Activated T-cell treated with anti-CD3 and anti-CD28 coated beads, Interleukin-2, amount 50 U/mL, for 48 hours (primary cell): Measurements from ENCODE around the gene CHST15.

Source experiments
- DNase-seq, 2 experiments: peaks; one replicate each; pipeline ENCODE4 v3.0.0-alpha.2; 2020

Gene CHST15

DNA sequence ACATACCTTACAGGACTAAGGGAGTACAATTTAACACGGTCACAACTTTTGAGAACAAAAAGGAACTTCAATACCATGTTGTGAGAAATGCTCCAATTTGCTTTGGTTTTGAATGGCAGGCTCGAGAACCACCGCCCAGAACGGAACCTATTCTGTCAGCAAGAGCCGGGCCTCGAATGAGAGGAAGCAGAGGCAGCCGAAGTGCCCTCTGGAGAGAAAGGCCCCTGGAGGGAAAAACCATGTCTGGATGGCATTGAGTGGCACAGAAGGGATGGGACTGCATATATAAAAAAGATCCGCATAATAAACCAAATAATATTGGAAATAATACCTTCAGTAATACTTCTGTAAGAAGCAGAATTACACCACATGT, 85.6 kb downstream of the CHST15 start:
- no peak for DNase-seq

DNA sequence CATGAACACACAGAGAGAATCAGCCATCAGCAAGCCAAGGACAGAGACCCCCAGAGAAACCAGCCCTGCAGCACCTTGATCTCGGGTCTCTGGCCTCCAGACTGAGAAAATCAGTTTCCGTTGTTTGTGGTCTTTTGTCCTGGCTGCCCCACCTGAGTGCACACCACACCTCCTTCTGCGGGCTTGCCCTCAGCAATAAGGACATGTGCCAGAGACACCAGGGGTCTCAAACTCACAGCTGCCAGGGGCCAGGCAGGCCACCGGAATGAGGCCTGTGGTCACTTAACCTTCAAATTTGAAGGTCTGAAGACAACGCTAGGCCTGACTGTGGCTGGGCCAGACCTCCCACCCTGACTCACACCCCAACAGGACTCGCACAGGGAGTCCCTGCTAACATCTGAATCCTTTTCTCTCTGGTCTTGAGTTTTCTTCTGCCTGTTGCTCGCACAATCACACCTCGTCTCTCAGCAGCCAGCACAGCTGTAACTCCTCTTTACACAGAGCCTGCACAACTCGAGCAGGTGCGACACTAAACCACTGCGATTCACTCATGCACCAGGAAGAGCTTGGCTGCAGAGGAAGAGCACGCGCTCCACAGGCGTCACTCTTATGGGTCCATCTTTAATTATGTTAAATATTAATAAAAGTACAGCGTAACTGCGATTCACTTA, 86.2 kb downstream of the CHST15 start:
- DNase-seq: no peak

DNA sequence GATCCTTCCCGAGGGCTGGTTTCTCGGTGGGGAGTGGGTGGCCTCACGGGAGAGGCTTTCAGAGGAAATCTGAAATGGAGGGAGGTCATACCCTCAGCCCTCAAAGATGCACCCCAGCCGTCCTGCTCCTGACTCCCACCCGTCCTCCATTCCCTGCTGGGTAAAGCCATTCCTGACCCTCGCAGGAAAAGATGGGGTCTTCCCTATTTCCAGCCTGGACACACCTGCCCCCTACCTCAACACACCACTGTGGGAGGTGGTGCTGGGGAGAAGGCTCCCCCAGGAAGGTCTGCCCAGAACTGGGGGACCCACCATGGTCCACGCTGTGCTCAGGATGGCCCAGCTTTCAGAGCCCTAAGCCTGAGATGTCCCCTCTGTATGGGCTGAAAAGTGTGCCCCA, 86.9 kb downstream of the CHST15 start:
- no peak for DNase-seq

DNA sequence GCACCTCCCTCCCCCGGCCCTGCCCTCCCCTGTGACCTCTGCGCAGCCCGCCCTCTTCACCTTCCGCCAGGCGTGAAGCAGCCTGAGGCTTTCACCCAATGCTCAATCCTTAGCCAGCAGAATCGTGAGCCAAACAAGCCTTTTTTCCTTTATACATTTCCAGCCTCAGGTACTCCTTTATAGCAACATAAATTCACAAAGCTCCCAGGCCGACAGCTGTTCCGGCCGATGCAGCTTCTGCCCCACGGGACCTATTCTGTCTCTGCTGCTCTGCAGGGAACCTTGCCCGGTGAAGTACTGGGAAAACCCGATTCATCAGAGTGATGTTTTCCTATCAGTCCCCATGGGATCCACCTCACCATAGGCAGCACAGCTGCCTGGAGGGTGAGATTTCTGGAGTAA, 87.4 kb downstream of the CHST15 start:
- no peak for DNase-seq

DNA sequence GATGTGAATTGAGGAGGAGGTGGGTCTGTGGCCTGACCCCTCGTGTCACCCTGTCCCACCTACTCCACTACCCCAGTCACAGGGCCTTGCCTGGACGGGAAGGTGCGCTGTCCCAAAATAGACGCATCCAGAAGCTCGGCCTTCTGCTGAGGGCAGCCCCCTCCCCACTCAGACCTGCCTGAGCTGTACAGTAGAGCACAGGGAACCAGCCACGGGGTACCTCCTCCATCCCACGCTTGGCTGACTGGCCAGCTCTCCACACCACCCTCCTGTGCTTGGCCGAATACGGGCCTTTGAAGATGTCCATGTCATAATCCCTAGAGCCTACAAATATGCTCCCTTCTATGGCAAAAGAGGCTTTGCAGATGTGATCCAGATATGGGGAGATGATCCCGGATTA, 88.3 kb downstream of the CHST15 start:
- DNase-seq: no peak

DNA sequence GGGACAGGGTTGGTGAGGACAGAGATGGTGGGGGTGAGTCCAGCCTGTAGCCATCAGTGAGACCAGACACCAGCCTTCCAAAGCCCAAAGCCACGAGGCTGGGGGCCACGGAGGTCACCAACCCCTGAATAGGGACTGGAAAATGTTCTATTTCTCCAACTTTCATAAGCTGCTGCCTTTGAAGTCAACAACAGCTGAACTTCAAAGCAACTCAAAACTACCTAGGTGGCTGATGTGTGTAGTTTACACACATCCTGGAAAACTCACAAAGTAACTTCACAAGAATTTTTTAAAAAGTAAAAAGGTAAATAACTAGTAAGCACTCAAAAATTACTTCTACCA, 88.8 kb downstream of the CHST15 start:
- DNase-seq: no peak

DNA sequence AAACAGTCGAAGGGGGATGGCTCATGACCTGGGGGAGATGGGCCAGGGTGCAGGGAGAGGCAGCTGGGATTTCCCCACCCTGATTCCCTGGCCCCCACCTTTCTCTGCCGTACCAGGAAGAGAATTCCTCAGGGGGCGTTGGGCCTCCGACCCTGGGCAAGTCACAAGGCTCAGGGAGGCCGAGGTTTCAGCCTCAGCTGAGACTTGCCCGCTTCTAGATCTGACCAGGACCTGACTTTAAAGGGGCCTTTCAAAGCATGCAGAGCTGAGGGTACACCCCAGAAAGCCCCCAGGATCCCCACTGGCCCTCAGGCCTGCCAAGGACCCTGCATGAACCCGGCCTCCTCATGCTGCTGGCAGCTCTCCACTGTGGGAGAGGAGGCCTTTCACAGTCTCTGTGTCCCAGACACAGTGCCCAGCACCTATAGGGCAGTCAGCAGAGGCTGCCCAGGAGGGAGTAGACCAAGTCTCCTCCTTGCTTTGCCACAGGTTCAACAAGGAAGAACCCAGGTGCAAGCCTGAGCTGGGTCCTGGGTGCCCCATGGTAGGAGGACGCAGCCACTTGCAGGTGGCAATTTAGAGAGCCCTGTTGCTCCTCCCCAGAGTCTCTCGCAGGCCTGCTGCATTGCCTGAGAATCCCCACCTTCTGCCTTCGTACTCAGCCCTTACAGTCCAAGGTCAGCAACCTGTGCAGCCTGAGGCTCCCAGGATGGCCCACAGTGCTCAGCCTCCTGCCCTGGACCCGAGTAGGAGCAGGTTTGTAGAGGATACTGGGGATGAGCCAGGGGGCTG, 89.3 kb downstream of the CHST15 start:
- no peak for DNase-seq

DNA sequence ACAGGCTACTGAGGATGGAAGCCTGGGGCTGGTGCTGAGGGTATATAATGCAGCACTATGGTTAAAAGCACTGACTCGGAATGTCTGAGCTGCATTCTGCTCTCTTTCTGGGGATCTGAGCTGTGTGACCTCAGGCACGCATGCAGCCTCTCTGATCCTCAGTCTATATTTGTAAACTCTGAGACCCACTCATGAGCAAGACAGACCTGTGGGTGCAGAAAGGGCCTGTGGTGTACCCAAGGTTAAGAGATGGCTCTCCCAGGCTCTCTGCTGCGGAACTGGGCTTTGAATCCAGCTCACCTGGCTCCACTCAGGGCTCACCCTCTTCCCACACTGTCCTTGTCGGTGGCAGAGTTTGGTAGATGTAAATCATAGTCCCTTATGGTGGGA, 89.9 kb downstream of the CHST15 start:
- DNase-seq: no peak

DNA sequence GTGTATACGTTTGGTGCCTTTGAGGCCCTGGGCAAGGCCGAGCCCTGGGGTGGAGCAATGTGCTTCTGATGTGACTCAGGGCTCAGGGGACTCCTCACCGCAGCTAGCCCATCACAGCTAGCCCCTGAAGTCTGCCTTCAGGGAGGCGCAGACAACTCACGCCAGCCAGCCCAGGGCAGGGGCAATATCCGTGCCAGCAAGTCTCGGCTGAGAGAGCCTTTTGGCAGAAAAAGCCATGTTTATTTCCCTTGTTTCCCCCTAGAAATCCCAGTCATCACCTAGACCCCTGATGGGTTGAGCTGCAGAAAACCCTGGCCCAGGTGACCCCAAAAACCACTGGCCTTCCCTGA, 90.4 kb downstream of the CHST15 start:
- DNase-seq: no peak

DNA sequence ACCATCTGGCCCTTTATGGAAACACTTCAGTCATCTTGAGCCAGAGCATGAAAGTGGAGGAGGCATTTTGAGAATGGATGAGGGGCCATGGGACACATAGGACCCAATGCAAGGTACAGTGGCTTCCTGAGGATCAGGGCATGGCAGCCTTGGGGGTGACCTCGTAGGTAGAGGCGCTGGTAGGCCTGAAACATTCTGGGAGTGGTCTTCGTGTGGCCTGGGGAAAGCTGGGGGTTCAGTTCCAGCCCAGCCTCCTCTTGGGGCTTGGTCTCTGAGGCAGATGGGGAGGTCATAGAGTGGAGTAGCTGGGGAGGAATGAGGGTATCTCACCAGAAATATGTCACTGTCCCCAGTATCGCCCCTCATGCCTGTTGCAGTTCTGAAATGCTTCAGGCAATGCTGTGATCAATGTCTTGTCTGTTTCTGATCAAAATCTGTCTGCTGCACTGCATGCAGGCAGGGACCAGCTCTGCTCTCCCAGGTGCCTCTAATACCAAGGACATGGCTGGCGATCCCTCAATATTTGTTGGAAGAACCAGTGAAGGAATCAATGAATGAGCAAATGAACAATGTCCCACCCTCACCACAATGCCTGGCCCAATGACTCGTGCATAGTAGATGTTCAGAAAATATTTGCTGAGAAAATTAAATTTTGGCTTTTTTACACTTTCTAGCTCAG, 90.9 kb downstream of the CHST15 start:
- DNase-seq: no peak

DNA sequence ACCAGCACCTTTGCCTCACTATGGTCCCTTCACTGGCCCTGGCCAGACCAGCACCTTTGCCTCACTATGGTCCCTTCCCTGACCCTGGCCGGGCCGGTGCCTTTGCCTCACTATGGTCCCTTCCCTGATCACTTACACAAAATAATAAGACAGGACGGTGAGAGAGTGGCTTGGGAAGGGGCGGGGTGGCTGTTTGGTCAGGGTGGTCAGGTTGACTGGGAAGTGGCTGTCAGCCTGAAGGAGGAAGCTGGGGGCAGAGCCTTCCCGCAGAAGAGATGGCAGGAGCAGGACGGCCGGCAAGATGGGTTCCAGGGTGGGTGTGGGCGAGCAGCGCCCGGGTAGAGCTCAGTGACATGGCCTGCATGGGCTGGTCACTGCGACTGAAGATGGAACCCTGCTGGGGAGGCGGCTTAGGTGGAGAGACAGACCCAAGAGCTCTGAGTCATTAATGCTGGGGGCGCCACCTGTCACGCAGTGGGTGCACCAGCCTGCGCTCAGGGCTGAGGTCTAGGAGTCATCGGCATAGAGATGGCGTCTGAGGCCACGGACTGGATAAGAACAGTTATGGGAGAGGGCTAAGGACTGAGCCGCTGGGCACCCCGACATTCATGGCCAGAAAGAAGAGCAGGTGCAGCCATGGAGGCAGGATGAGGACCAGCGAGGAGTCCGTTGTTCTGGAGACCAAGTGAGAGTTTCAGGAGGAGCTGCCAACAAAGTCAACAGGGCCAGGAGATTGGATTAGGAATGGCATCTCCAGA, 91.8 kb downstream of the CHST15 start:
- DNase-seq: peak in 1 of 2 experiments; percentile 10

DNA sequence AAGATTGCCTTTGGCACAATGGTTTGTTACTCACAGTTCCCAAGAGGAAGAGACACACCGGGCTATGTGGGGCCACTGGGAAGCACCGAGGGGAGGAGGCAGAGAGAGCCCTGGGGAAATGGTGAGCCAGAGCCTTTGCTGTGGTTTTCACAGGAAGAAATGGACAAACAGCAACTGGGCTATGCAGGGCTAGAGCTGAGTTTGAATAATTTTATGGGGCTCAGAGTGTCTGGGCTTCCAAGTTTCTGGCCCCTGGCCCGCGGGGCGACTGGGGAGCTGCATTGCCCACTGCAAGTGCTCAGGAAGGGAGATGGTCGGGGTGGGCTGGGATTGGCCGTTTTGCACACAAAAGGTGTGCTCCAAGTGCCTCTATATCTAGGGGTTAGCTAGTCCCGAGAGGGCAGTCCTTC, 92.6 kb downstream of the CHST15 start:
- no peak for DNase-seq

DNA sequence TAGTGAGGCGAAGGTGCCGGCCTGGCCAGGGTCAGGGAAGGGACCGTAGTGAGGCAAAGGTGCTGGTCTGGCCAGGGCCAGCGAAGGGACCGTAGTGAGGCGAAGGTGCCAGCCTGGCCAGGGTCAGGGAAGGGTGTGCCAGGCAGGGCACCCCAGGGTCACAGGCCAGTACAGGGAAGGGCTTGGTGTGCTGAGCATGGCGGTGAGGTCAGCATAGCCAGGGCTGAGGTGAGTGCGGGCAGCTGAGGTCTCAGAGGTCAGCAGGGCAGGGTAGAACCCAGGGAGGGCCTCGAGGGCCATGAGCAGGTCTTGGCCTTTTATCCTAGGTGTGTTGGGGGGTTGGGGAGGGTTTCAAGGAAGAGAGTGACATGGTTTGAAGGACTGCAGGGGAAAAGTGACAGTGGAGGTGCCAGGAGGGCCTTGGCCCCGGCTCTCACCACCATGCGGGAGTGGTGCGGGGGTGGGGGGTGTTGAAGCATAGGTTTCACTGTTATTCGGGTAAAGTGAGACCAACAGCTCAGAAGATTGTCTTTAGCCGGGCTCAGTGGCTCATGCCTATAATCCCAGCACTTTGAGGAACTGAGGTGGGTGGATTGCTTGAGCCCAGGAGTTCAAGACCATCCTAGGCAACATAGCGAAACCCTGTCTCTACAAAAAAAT, 93.3 kb downstream of the CHST15 start:
- peak in 1 of 2 experiments; percentile 13 for DNase-seq

DNA sequence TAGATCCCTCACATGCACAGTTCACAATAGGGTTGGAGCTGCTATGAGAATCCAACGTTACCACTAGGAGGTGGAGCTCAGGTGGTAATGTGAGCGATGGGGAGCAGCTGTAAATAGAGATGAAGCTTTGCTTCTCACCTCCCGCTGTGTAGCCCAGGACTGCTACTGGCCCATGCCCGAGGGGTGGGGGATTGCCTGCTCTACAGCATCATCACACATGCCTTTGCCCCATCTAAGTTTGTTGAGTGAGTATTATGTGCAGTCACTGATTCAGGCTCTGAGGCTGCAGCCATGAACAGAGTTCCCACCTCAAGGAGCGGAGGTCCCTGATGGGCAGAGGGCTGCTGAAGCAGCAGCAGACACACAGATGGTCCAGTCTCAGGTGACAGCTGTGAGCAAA, 94.1 kb downstream of the CHST15 start:
- peak in 1 of 2 experiments; percentile 8 for DNase-seq

DNA sequence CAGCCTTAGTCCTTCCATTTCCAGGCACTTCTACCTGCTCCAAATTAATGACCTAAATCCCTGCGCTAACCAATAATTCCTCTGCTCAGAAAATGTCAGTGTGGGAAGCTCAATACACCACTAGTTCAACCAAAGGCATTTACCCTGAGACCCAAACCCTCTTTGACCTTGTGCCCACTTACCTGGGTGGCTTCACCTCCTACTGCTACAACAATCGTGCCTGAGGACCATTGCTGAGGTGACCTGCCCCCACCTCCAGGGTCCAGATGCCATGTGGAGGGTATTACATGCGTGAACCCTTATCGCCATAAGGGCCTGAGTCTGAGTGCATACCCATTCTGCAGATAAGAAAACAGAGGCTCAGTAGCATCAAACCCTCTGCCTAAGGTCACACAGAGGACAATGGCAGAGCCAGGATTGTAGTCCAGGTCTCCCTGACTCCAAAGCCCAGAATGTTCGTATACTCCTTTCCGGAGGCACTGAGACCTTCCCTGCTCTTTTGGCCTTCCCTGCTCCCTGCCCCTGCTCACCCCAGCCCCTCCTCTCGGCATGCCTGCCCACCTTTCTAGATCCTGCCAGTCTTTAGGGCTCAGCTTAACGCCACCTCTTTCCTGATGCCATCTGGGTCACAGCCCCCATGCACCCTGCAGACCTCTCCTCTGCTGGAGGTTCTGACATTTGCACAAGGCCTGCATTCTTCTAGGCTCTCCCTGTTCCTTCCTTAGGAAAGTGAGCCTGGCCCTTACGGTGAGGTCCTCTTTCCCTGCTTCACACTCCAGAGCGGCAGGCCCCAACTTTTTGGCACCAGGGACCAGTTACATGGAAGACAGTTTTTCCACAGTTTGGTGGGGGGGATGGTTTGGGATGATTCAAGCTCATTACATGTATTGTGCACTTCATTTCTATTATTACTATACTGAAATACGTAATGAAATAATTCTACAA, 94.9 kb downstream of the CHST15 start:
- DNase-seq: peak in 1 of 2 experiments; percentile 6

DNA sequence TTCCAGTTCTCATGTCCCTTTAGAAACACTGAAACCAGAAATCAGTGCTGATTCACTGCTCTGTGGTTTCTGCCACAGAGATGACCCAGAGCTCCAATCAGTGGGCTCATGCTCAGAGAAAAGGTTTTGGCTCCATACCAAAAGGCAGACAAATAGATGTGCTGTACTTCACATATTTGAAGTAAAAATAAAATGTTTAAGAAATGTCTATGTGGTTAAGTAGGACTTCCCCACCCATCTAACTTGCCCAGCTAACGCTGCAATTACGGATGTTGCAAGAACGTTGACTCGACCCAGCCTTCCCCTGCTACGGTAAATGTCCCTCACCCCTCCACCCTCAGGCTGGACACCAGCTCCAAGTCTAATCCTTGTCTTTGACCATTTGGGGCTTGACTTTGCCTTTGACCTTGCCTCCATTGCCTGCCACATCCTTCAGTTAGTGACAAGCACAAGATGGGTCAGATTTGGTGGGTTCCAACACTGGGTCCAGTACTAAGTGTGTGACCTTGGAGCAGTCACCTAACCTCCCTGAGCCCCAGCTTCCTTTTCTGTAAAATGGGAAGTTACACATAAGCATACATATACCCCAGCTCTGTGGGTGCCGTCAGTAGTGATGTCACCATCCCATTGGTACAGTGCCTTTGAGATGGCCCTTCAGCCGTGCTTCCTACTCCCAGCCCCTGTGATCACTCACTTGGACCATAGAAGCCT, 95.8 kb downstream of the CHST15 start:
- DNase-seq: peak in 1 of 2 experiments; percentile 10

DNA sequence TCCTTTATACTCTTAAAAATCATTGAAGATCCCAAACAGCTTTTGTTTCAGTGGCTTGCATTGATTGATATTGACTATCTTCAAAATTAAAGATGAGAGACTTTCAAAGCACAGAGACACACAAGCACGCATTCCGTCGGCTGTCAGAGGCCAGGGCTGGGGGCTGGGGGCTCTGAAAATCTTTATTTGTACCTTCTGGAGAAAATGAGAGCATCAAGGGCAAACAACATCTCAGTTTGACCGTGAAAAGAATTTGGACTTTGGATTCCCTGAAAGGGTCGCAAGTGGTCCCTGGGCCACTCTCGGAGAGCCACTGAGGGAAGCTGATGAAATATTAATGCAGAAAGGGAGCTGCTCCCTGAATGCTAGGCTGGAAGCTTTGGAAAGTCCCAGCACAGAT, 96.4 kb downstream of the CHST15 start:
- no peak for DNase-seq

DNA sequence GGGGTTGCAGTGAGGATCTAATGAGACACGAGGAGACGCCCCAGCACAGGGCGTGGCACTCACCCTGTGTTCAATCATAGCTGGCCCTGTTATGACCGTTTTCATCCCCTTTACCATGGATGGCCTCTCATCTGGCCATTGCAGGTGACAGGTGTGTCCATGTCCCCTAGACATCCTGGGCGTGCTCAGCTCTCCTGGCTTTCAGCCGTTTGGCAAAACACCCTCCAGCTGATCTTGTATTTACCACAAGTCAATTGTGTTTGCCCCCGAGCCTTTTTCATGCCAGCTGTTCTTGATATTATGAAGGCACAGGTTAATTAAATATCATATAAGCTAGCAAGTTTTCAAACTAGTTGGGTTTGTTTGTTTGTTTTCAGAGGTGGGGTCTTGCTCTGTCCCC, 97.1 kb downstream of the CHST15 start:
- peak in 1 of 2 experiments; percentile 1 for DNase-seq

DNA sequence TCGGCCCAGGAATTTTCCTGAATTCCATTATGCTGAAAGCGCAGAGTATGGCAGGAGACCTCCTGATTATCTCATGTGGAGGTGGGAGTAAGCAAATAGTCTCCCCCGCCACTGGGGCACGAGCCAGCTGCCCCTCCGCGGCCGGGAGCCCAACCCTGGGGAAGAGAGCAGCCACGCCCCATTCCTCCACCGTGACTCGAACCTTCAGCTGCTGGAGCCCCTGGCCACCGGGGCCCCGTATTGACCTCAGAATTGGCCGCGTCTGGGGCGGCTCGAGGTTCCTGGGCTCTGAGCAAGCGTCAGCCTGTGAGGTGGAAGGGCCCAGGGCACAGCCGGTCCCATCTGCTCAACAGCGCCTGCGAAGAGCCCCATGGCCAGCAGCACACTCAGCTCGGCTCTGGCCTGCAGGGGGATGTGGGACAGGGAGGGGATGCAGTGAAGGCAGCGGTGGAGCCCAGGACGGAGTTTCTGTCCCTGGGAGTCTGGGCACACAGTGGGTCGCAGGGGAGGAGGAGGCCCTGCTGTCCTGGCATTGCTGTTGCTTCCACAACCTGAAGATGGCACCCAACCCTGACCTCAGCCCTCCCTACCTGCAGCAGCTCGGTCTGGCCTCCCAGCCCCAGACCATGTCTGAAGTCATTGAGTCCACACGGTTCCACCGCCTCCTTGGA, 97.8 kb downstream of the CHST15 start:
- peak; percentile 25 to 51 for DNase-seq

DNA sequence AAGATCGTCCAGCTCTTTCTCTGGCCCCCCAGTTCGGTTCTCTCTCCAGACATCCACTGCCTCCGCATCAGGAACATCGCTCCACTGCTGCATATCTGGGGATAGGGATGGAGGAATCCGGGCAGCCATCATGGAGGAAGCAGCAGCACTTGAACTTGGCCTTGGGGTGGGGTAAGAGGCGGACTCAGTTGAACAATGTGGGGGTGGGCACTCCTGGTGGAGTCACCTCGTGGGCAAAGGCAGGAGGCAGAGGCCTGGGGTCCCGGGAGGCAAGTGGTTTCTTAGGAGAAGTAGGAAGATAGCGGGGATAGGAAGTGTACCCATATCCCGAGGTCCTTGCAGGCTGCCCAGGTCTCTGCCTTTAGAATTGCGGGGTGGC, 98.3 kb downstream of the CHST15 start:
- DNase-seq: no peak
